Fibroblast of mammary gland (primary cell): ENCODE measurements around the gene FAM13B.
"Not testable (repeated sequence)": the region's sequence is repeated elsewhere in the genome, so short reads cannot be mapped to it uniquely, and the experiment has no call there.

Experiments
- DNase-seq: peaks from one replicate; pipeline ENCODE4 v3.0.0-alpha.2; 2010; ENCODE audit warnings: low read depth
- H3K4me3 ChIP-seq: 2 replicates; pipeline ENCODE4 v1.5.1; 2011; ENCODE audit warnings: low read depth, mild to moderate bottlenecking, low read length, moderate library complexity; ENCODE audit not compliant: control insufficient read depth
- TF ChIP-seq, protein P1 (sequence below): conservative IDR thresholded peaks from 2 replicates; pipeline ENCODE4 v1.5.1; 2011; ENCODE audit warnings: low read depth, low read length, inconsistent platforms; ENCODE audit not compliant: control insufficient read depth, insufficient read depth

Gene FAM13B

DNA sequence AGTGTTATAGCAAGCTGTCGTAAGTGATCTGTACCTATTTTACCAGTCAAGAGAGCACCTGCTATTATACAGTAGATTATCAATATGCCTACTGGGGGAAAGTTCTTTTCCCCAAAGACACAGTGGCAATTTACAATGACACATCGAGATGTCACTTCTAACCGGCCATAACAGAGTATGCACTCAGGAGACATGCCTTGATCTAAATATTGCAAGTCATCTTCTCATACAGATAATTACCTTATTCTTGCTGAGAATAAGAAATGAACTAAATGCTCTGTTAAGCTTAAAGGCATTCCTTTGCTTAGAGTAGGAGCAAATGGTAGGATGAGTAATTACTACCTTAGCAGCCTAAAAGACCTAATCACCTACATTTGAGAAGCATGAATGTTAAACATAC is 72.1 kb downstream of the FAM13B start:
- TF ChIP-seq, protein P1, sequence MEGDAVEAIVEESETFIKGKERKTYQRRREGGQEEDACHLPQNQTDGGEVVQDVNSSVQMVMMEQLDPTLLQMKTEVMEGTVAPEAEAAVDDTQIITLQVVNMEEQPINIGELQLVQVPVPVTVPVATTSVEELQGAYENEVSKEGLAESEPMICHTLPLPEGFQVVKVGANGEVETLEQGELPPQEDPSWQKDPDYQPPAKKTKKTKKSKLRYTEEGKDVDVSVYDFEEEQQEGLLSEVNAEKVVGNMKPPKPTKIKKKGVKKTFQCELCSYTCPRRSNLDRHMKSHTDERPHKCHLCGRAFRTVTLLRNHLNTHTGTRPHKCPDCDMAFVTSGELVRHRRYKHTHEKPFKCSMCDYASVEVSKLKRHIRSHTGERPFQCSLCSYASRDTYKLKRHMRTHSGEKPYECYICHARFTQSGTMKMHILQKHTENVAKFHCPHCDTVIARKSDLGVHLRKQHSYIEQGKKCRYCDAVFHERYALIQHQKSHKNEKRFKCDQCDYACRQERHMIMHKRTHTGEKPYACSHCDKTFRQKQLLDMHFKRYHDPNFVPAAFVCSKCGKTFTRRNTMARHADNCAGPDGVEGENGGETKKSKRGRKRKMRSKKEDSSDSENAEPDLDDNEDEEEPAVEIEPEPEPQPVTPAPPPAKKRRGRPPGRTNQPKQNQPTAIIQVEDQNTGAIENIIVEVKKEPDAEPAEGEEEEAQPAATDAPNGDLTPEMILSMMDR = no peak
- no peak overlapping the region for H3K4me3 ChIP-seq
- DNase-seq = no peak

DNA sequence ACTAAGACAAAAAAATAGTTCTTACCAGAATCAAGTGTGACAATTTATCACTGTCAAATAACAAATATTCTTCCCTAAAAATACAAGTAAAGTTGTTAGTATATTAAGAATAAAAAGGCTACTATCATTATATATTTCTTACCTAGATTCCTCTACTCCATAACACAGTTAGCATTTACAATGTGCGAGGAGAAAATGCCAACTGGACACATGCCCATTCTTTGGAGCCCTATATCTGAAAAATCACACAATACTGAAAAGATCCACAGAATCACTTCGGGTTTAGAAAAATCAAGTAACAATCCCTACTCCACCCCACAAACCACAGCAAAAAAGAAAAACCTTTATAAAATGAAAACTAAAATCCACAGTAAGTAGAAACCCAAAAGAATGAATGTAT is 72.7 kb downstream of the FAM13B start:
- TF ChIP-seq, protein P1 = no peak
- DNase-seq = no peak
- H3K4me3 ChIP-seq = no peak overlapping the region

DNA sequence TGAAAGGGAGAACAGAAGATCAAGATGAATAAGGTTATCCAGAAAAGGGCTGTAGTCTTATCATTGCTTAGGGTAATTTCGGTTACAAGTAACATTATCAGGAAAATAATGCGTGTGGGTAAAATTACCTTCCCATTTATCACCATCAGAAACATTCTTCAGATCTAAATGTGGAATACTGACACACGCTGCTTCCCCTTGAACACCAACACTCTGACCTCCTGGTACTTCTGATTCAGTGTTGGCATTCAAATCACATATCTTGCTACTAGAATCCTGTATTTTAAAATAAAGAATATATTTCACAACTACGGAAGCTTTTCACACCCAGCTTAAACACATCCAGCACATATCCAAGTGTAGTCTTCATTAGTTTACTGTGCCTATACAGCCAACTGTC is 73.4 kb downstream of the FAM13B start:
- TF ChIP-seq, protein P1 = no peak
- H3K4me3 ChIP-seq = no peak overlapping the region
- DNase-seq = no peak

DNA sequence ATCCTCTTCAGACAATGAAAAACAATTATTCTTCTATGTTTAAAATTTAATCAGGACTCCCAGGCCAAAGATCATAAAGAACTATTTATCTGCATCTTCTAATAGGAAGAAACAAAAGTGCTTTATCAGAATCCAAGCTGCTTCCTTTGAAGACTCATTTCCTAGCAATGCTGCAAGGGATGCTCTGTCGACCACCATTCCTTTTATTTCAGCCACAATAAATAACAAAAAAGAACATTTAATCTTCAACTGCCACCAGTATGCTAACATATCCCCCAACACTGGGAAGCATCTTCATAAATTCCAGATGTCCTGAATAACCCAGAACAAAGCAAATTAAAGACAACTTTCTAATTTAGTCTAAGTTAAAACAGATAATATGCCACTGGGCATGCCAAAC is 74.9 kb downstream of the FAM13B start:
- H3K4me3 ChIP-seq = no peak overlapping the region
- DNase-seq = no peak
- TF ChIP-seq, protein P1 = no peak

DNA sequence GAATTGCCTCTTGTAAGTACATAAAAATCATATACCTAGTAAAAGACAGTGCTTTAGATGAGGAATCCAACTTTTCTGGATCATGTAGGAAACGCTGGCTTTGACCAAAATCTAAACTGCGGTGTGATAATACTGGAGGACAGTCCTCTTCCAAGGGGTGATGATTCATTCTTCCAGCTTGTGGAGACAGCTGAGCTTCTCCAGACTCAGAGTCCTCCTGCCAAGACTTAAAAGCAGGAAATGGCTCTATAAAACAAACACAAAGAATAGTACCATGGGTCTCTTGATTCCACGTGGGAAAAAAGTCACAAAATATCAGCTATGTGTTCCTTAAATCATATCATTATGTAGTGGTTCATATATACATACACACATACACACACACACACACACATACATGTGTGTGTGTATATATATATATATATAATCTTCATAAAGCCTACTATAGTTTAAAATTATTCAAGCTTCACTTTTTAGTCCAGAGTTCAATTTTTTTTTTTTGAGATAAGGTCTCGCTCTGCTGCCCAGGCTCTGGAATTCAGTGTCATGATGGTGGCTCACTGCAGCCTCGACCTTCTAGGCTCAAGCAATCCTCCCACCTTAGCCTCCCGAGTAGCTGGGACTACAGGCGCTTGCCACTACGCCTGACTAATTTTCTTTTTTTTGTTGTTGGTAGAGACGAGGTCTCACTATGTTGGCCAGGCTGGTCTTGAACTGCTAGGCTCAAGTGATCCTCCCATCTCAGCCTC is 78.6 kb downstream of the FAM13B start:
- peak overlapping the region; percentile 18 for H3K4me3 ChIP-seq
- peak; percentile 94 for DNase-seq
- TF ChIP-seq, protein P1 = no peak

DNA sequence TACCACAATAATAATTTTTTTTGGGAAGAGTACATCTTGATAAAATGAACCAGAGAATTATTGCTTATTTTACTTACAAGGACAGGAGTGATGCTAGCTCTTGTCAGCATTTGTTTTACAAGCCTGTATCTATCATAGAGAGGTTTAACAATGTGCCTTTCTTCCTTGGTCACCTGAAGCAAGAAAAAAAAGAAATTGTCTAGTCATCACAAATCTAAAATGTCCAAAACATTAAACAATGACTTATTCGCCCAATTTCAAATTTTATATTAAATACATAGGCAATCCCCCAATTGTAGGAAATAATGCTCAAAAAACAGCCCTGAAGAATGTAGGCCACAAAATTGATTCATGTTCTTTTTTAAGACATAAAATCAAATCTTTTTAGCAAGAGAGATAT is 87.1 kb downstream of the FAM13B start:
- H3K4me3 ChIP-seq = no peak overlapping the region
- TF ChIP-seq, protein P1 = no peak
- no peak for DNase-seq

DNA sequence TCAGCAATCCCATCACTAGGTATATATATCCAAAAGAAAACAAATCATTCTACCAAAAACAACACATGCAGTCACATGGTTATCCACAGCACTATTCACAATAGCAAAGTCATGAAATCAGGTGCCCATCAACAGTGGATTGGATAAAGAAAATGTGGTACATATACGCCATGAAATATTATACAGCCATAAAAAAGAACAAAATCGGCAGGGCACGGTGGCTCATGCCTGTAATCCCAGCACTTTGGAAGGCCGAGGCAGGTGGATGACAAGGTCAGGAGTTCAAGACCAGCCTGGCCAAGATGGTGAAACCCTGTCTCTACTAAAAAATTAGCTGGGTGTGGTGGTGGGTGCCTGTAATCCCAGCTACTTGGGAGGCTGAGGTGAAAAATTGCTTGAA is 88.6 kb downstream of the FAM13B start:
- not testable (repeated sequence) for DNase-seq, H3K4me3 ChIP-seq
